HG03159 (cell line): ENCODE measurements around the gene EDAR.

Experiments
- ATAC-seq: cut with Tn5 transposase; IDR thresholded peaks from one replicate; pipeline ENCODE4 v1.9.1; 2021; ENCODE audit warnings: mild to moderate bottlenecking, moderate library complexity; ENCODE audit not compliant: unreplicated experiment

Gene EDAR

GRCh38 chr2:108926561-108927380 is 62.2 kb downstream of the EDAR start:
- no peak for ATAC-seq

GRCh38 chr2:108925735-108926134 is 63.3 kb downstream of the EDAR start:
- ATAC-seq = no peak

DNA sequence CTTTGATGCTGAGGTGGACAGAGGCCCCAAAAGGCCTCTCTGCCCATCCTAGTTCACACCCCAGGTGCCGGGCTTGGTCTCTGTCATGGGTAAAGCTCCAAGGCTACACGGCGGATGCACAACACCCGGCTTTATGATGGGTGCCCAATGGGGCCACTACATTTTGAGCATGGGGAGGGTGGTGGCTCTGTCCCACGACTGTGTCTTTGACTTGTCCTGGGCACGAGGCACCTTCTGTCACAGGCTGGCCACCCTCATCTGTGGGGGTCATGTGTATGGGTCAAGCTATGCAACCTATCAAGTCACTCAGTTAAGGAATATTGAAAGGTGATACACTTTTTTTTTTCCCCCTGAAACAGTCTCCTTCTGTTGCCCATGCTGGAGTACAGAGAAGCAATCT is 63.7 kb downstream of the EDAR start:
- ATAC-seq = no peak

DNA sequence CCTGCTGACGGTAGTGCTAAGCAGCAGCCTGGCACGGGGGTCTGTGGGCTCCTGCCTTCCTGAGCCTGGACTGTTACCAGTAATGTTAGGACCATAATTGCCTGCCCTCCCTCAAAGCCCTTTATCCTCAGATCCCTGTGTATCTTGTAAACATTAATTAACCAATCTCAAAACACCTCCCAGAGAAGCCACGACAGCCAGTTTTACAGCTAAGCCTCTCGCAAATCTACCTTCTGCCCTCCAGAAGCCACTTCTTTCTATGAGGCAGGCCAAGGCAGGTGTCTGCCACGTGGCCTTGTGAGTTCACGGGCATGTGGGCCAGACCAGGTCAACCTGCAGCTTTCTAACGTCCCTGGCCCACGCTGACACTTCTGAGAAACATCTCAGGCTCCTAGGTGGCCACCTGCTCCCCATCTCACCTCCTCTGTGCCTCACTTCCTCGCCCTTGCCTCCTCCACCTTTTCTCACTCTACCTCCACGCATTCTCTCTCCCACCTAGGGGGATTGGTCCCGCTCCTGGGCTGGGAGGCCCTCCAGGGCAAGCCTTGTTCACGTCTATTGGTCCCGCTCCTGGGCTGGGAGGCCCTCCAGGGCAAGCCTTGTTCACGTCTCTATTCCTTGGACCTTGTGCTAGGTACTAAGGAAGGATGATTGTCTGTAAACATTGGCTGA is 64.3 kb downstream of the EDAR start:
- no peak for ATAC-seq

GRCh38 chr2:108923736-108924579 is 65.1 kb downstream of the EDAR start:
- ATAC-seq = no peak

DNA sequence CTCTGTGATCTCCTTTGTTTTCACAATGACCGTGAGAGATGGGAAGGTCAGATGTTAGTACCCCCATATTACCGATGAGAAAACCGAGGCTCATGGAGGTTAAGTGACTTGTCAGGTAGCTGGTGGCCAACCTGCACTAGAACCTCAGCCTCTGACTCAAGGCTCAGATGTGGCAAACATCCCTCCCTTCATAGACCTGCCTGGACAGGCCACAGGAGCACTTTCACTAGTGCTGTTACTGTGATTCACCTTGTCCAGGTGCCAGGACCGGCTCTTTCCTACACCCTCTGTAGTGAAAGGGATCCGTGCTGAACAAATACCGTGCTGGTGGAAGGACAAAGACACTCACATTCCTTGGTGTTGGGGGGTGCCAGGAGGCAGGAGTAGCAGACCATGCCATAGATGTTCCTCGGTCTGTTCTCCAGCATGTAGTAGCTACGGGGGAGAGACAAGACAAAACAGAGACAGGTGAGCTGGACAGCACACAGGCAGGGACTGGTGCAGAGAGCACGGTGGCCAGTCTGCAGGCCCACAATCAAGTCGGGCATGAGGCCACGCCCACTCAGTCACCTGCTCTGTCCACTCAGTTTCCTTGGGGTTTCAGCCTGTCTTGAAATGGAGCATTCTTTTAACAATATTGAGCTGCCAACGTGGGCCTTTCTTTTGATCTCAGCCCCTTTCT is 65.9 kb downstream of the EDAR start:
- ATAC-seq = no peak

- no peak for ATAC-seq
These were observed 66.7 kb downstream of the EDAR start for GRCh38 chr2:108922141-108922915.

- ATAC-seq = no peak
These were observed 67.7 kb downstream of the EDAR start for GRCh38 chr2:108921096-108922030.

DNA sequence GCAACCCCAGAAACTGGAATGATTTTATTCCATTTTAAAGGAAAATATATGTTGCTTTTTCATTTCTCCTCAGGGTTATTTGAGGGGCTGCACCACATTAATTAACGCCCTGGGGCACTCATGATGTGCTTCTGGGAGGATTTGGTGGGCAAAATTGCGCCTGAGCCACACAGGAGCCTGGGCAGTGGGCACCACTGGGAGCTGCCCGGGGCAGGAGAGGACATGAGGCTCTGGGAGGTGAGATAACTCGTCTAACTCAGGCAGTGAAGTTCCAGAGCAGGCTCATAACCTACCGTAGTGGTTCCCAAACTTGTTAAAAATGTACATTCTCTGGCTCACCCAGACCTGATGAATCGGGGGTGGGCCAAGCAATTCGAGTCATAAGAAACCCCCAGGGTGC is 68.3 kb downstream of the EDAR start:
- no peak for ATAC-seq

GRCh38 chr2:108919571-108920373 is 69.2 kb downstream of the EDAR start:
- no peak for ATAC-seq

DNA sequence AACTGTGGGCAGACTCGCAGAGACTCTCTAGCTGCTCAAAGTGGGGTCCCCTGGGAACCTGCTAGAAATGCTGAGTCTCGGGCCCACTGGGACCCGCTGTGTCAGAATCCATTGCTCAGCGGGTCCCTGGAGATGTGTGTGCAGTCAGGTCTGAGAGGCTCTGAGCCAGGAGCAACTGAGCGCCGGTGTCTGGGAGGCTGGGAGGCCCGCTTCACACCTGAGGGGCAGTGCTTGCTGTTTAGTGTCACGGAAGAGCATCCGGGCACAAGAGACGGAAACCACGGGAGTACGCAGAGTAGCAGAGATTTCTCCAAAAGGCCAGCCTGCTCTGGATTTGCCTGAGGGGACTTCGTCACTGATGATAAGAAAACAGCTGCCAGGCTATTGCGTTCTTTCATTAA is 70.1 kb downstream of the EDAR start:
- no peak for ATAC-seq

GRCh38 chr2:108918156-108918874 is 70.7 kb downstream of the EDAR start:
- no peak for ATAC-seq

- ATAC-seq = no peak
These were observed 71.5 kb downstream of the EDAR start for GRCh38 chr2:108917526-108917925.

DNA sequence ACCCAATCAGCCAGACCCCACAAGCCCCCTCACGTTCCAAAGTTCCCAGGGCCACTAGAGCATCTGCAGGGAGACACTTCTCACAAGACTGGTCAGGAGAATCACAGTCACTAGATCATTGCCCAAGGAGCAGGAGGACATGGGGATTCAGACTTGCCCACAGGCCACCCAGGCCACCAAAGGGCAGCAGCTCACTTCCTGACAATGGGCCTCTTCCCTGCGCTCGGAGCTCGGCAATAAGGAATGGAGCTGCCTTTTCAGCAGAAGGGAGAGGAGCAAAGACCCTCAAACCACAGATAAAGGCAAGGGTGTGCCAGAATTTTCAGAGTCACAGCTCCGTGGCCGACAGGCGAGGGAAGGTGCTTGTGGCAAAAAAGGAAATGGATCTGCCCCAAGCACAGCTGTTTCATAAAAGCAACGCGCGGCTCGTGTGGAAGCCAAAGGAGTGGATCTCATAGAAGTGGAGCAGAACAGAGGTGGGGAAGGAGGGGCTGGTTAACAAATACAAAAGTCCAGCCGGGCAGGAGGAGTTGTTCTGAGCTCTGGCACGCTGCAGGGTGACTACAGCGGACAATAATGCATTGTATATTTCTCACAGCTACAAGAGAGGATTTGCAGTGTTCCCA is 72.1 kb downstream of the EDAR start:
- no peak for ATAC-seq

- no peak for ATAC-seq
These were observed 72.8 kb downstream of the EDAR start for GRCh38 chr2:108916122-108916795.

DNA sequence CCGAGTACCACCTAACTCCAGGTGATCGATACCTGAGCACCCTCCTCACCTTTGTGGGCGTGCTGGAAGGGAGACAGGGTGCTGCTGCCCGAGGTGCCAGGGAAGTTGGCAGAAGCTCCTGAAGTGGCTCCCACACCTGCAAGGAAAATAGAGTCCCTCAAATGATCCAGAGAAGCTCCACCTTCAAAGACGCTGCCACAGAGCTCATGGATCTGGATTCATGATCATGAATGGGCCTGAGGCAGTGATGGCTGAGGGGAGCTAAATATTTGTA is 76.5 kb downstream of the EDAR start:
- ATAC-seq = no peak
